Gastrocnemius medialis (tissue), 4 donors: ENCODE data around the gene KIF1B.

ENCODE experiments used
- POLR2A ChIP-seq, 2 donors: fragments of 450-650 bp; IDR thresholded peaks; one replicate each; pipeline ENCODE4 v1.6.1; 2017; ENCODE audit warnings: antibody characterized with exemption in 2 of 2, mild to moderate bottlenecking in 2 of 2, moderate library complexity in 2 of 2
- TF ChIP-seq, protein P1 (sequence below), 5 experiments: fragments of 450-650 bp in 3 of 5; fragments of 200-600 bp in 2 of 5; sonication (generic) in 2 of 5; IDR thresholded peaks in 4 of 5; conservative IDR thresholded peaks in 1 of 5; 1 replicate in 4 of 5; 2 replicates in 1 of 5; pipeline ENCODE4 v1.5.1; 2016 to 2019; ENCODE audit warnings: antibody characterized with exemption in 5 of 5, mild to moderate bottlenecking in 3 of 5, moderate library complexity in 3 of 5

DNA sequence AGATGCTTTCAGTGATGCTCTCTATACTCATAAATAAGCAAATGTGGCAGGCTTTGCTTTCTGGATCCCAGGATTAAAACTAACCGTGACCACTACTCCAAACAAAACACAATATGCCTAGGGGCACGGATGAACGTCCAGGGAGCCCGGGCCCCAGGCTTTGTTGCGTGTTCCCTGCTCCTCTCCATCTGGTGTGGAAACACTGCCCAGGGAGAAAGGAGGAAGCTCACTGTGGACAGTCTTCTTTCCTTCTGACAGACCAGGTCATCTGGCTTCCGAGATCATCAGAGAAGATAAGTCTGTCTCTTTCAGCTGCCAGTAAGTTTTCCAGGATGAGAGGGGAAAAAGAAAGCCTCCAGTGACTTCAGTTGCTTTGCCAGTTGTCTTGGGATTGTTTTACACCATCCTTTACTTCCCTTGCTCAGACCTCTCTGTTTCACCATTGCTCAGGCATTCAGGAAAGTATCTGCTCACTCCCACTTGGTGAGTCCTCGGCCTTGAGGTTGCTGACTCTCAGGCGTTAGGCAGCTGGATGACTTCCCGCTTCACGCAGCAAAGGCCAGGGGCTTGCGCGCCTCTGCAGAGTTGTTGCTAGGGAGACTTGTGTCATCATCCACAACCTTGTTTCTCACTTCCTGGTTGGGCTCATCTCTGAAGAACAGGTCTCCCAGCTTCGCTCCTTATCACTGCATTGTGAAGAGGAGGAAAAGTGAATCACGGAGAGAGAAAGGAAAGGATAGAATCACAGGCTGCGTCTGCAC is 167.9 kb downstream of the KIF1B start:
- TF ChIP-seq, protein P1, sequence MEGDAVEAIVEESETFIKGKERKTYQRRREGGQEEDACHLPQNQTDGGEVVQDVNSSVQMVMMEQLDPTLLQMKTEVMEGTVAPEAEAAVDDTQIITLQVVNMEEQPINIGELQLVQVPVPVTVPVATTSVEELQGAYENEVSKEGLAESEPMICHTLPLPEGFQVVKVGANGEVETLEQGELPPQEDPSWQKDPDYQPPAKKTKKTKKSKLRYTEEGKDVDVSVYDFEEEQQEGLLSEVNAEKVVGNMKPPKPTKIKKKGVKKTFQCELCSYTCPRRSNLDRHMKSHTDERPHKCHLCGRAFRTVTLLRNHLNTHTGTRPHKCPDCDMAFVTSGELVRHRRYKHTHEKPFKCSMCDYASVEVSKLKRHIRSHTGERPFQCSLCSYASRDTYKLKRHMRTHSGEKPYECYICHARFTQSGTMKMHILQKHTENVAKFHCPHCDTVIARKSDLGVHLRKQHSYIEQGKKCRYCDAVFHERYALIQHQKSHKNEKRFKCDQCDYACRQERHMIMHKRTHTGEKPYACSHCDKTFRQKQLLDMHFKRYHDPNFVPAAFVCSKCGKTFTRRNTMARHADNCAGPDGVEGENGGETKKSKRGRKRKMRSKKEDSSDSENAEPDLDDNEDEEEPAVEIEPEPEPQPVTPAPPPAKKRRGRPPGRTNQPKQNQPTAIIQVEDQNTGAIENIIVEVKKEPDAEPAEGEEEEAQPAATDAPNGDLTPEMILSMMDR (IDR thresholded peaks at IDR 0.05 in 4 of 5, conservative IDR thresholded peaks at IDR 0.05 in 1 of 5), result no peak
- no peak for TF ChIP-seq POLR2A (IDR thresholded peaks at IDR 0.05)
